ENCODE measurements around the gene FGFR1OP2.

The FGFR1OP2 gene

GRCh38 chr12:27003421-27004381 is 65.4 kb downstream of the FGFR1OP2 start (continued):
- TF ChIP-seq, protein P1, sequence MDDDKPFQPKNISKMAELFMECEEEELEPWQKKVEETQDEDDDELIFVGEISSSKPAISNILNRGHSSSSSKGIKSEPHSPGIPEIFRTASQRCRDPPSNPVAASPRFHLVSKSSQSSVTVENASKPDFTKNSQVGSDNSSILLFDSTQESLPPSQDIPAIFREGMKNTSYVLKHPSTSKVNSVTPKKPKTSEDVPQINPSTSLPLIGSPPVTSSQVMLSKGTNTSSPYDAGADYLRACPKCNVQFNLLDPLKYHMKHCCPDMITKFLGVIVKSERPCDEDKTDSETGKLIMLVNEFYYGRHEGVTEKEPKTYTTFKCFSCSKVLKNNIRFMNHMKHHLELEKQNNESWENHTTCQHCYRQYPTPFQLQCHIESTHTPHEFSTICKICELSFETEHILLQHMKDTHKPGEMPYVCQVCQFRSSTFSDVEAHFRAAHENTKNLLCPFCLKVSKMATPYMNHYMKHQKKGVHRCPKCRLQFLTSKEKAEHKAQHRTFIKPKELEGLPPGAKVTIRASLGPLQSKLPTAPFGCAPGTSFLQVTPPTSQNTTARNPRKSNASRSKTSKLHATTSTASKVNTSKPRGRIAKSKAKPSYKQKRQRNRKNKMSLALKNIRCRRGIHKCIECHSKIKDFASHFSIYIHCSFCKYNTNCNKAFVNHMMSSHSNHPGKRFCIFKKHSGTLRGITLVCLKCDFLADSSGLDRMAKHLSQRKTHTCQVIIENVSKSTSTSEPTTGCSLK (tag by site-specific recombination; IDR thresholded peaks at IDR 0.05) = no peak
- TF ChIP-seq MZF1 (tag by site-specific recombination; IDR thresholded peaks at IDR 0.05; ENCODE audit: borderline replicate concordance) = peak; percentile 99
- TF ChIP-seq ZXDB (tag by site-specific recombination; IDR thresholded peaks at IDR 0.05) = peak; percentile 97
- TF ChIP-seq REPIN1 (tag by site-specific recombination; IDR thresholded peaks at IDR 0.05; ENCODE audit: low read depth) = peak; percentile 75; the same call in 1 of the 2 replicates
- TF ChIP-seq HOXA7 (CRISPR knock-in tag; IDR thresholded peaks at IDR 0.05; ENCODE audit: borderline replicate concordance) = no peak
- TF ChIP-seq ZNF114 (tag by site-specific recombination; IDR thresholded peaks at IDR 0.05) = no peak
- TF ChIP-seq PRDM1 (tag by site-specific recombination; IDR thresholded peaks at IDR 0.05) = no peak
- TF ChIP-seq KLF8 (tag by site-specific recombination; IDR thresholded peaks at IDR 0.05) = peak; percentile 92
- TF ChIP-seq ZNF394 (tag by site-specific recombination; IDR thresholded peaks at IDR 0.05; ENCODE audit: borderline replicate concordance) = peak; percentile 76
- TF ChIP-seq GLI4 (tag by site-specific recombination; IDR thresholded peaks at IDR 0.05) = no peak
- no peak for TF ChIP-seq ZNF274 (IDR thresholded peaks at IDR 0.05; ENCODE audit: low read length)
- TF ChIP-seq ZNF274 (tag by site-specific recombination; IDR thresholded peaks at IDR 0.05; ENCODE audit: borderline replicate concordance) = no peak
- peak; percentile 78 for TF ChIP-seq ZNF121 (tag by site-specific recombination; IDR thresholded peaks at IDR 0.05)
- TF ChIP-seq SCRT1 (tag by site-specific recombination; IDR thresholded peaks at IDR 0.05; ENCODE audit: borderline replicate concordance) = peak; percentile 95
- TF ChIP-seq, protein P2, sequence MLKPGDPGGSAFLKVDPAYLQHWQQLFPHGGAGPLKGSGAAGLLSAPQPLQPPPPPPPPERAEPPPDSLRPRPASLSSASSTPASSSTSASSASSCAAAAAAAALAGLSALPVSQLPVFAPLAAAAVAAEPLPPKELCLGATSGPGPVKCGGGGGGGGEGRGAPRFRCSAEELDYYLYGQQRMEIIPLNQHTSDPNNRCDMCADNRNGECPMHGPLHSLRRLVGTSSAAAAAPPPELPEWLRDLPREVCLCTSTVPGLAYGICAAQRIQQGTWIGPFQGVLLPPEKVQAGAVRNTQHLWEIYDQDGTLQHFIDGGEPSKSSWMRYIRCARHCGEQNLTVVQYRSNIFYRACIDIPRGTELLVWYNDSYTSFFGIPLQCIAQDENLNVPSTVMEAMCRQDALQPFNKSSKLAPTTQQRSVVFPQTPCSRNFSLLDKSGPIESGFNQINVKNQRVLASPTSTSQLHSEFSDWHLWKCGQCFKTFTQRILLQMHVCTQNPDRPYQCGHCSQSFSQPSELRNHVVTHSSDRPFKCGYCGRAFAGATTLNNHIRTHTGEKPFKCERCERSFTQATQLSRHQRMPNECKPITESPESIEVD (tag by site-specific recombination; IDR thresholded peaks at IDR 0.05) = peak; percentile 97
- TF ChIP-seq OVOL3 (tag by site-specific recombination; IDR thresholded peaks at IDR 0.05) = peak; percentile 99
- peak; percentile 40 for TF ChIP-seq SP3 (tag by site-specific recombination; IDR thresholded peaks at IDR 0.05)
- no peak for TF ChIP-seq ZNF221 (tag by site-specific recombination; IDR thresholded peaks at IDR 0.05; ENCODE audit: borderline replicate concordance)
- no peak for TF ChIP-seq ZNF558 (tag by site-specific recombination; IDR thresholded peaks at IDR 0.05)
- TF ChIP-seq, protein P3, sequence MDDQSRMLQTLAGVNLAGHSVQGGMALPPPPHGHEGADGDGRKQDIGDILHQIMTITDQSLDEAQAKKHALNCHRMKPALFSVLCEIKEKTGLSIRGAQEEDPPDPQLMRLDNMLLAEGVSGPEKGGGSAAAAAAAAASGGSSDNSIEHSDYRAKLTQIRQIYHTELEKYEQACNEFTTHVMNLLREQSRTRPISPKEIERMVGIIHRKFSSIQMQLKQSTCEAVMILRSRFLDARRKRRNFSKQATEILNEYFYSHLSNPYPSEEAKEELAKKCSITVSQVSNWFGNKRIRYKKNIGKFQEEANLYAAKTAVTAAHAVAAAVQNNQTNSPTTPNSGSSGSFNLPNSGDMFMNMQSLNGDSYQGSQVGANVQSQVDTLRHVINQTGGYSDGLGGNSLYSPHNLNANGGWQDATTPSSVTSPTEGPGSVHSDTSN (CRISPR knock-in tag; IDR thresholded peaks at IDR 0.05) = no peak
- TF ChIP-seq IKZF3 (tag by site-specific recombination; IDR thresholded peaks at IDR 0.05) = peak; percentile 66; the same call in 1 of the 2 replicates
- peak; percentile 98 for TF ChIP-seq OSR2 (tag by site-specific recombination; IDR thresholded peaks at IDR 0.05)
- peak; percentile 77 for TF ChIP-seq ZNF610 (tag by site-specific recombination; IDR thresholded peaks at IDR 0.05; ENCODE audit: borderline replicate concordance)
- TF ChIP-seq ZNF561 (tag by site-specific recombination; IDR thresholded peaks at IDR 0.05; ENCODE audit: borderline replicate concordance) = peak; percentile 67; the same call in 1 of the 2 replicates
- TF ChIP-seq ZNF596 (tag by site-specific recombination; IDR thresholded peaks at IDR 0.05) = peak; percentile 58
- peak; percentile 81 for TF ChIP-seq ZNF362 (tag by site-specific recombination; IDR thresholded peaks at IDR 0.05)
- peak; percentile 51; the same call in 1 of the 2 replicates for TF ChIP-seq YY1 (tag by site-specific recombination; IDR thresholded peaks at IDR 0.05)
- no peak for TF ChIP-seq ZNF791 (tag by site-specific recombination; IDR thresholded peaks at IDR 0.05)
- peak; percentile 26; the same call in 1 of the 2 replicates for TF ChIP-seq ZNF626 (tag by site-specific recombination; IDR thresholded peaks at IDR 0.05)
- TF ChIP-seq ZNF423 (tag by site-specific recombination; IDR thresholded peaks at IDR 0.05) = peak; percentile 84; the same call in 1 of the 2 replicates
- peak; percentile 44 for TF ChIP-seq ZNF76 (tag by site-specific recombination; IDR thresholded peaks at IDR 0.05; ENCODE audit: borderline replicate concordance, low read depth)
- no peak for TF ChIP-seq ZNF555 (tag by site-specific recombination; conservative IDR thresholded peaks at IDR 0.05)
